NCI-H1436 treated with DMSO at 0.1 percent for 48 hours (cell line): ENCODE measurements around the gene NDUFA3.

ENCODE experiments used
- DNase-seq: peaks from one replicate; lab custom pipeline; 2025; lab: John Stamatoyannopoulos, UW

Gene NDUFA3

DNA sequence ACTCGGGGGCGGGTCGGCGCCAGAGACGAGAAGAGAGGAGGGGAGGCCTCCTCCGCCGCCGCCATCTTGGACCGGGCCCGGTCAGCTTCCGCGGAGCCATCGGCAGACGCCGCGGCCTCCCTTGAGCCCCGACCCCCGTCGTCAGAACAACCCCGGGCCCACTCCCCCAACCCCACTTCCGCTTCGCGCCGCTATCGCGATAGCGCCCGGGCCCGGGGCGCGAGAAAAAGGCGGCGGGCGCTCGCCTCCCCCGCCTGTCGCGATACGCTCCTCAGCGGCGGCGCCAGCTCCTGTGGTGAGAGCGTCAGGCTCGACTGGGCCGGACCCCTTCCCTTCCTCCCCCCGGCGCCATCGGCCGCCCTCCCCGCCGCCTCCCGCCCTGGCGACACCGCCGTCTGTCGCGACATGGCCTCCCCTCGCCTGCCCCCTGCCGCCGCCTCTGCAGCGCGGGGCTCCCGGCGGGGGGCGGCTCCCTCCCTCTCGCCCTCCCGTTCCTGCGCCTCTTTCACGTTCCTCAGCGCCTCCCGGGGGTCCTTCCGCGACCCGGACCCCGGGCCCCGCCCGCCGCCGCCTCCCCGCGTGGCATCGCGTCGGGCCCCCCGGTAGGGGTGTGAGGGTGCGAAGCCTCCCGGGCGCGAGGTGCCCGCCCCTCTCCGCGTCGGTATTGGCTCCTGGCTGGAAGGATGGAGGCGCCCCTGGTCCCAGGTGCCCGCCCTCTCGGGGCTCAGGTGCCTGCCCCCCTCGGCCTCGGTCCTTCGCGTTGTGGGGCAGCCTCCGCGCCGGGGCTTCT is 35.2 kb downstream of the NDUFA3 start, which contains the start of gene CNOT3:
CNOT3 (plus strand) TSS at position 64 of the 790 bp plus-strand sequence. CDS start 5,217 bp downstream, outside the sequence.
- DNase-seq: no peak

DNA sequence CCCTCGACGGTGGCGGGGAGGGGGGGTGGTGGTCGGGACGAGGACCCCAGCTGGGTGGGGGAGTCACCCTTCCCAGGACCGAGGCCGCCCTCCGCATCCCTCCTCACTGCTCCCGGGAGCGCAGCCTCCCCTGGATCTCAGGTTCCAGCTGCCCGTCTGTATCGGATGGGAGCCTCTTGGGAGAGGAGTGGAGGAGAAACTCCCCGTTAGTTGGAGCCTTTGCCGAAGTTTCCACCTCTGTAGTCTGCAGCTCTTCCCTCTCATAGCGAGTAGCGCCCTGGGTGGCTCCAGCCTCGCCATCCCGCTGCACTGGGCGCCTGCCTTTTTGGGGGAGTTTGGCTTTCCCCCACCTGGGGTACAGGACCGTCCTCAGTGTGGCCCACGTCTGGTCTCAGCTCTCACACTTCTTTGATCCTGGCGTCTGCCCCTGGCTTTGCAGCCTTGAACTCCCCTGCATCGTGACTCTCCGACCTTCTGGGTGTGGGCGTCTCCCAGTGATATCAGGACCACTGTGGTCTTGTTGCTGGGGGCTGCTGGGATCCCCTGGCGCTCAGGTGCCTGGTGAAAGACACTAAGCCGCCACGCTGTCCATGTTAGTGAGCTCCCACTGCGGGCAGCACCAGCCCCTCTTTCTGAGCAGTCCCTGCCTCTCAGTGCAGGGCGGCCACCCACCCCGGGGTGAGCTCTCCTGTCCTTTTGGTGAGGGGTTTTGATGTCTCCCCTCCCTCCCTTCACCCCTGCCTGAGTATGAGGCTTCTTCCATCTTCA is 36.0 kb downstream of the NDUFA3 start:
- DNase-seq: no peak

DNA sequence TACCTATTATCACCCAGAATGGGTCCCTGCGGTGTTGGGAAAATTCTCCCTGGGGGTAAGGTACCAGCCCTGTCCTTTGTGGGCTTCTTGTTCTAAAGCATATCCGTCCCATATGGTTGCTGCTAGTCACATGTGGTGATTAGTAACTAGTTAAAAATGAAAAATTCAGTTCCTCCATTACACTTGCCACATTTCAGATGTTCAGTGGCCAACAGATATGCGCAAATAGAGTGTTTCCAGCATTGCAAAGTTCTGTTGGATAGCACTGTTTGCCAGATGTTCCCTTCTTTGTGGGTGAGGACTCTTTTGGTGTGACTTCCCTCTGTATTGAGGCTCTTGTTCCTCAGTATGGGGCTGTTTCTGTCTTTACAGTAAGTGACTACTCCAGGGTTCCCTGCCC is 38.7 kb downstream of the NDUFA3 start:
- no peak for DNase-seq

DNA sequence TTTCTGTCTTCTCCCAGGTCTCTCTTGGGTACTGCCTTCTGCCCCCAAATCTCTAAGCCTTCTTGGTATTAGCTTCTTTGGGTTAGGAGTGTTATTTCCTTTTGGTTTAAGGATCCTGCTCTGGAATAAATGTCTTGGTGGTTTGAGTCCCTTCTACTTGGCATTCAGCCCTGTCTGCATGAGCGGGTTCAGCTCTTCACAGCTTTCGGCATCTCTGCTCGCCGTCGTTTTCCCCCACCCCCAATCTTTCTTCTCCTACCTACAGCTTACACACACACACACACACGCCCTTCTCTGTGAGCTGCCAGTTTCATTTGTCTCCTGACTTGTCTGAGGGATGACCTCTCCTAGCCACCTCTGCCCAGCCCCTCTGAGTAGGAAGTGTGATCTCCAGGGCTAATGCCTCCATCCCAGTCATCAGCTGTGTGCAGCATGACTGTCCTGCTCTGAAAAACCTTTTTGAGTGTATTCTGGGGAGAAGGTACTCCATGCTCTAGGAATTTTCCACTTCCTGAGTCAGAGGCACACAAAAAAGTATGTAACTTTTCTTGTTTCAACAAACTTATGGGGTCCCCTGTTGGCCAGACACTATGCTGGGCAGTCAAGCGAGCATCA is 39.6 kb downstream of the NDUFA3 start:
- no peak for DNase-seq

DNA sequence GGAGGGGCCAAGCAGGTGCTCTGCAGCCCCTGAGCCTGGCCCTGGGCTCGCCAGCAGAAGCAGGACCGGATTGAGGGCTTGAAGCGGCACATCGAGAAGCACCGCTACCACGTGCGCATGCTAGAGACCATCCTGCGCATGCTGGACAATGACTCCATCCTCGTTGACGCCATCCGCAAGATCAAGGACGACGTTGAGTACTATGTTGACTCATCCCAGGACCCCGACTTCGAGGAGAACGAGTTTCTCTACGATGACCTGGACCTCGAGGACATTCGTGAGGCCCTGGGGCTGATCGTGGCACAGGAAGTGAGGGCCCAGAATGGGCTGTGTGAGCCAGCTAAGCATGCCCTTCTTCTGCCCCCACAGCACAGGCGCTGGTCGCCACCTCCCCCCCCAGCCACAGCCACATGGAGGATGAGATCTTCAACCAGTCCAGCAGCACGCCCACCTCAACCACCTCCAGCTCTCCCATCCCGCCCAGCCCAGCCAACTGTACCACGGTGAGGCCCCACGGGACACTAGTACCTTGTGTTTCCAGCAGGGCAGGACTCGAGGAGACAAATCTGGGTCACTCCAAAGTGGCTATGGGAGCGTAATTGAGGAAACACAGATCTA is 43.0 kb downstream of the NDUFA3 start:
- no peak for DNase-seq

DNA sequence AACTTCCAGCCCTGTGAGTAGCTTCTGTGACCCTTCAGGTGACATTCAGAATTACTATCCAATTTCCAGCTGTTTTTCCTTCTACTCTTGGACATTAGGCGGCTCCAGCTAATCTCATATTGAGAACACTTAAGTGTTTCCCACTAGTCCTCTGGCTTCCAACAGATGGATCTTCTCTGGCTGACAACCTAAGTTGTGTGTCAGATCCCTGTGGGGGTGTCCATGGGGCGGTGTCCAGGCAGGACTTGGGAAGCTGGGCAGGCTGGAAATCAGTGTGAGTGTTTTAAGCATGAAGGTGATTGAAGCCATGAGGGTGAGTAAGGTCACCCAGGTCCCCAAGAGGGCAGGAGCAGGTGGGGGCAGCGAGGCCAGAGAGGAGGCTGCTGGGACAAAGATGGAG is 45.0 kb downstream of the NDUFA3 start:
- no peak for DNase-seq

DNA sequence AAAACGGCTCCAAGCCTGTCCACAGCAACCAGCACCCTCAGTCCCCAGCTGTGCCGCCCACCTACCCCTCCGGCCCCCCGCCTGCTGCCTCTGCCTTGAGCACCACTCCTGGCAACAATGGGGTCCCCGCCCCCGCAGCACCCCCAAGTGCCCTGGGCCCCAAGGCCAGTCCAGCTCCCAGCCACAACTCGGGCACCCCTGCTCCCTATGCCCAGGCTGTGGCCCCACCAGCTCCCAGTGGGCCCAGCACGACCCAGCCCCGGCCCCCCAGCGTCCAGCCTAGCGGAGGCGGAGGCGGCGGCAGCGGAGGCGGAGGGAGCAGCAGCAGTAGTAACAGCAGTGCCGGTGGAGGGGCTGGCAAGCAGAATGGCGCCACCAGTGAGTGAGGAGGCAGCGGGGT is 45.5 kb downstream of the NDUFA3 start:
- DNase-seq: no peak

DNA sequence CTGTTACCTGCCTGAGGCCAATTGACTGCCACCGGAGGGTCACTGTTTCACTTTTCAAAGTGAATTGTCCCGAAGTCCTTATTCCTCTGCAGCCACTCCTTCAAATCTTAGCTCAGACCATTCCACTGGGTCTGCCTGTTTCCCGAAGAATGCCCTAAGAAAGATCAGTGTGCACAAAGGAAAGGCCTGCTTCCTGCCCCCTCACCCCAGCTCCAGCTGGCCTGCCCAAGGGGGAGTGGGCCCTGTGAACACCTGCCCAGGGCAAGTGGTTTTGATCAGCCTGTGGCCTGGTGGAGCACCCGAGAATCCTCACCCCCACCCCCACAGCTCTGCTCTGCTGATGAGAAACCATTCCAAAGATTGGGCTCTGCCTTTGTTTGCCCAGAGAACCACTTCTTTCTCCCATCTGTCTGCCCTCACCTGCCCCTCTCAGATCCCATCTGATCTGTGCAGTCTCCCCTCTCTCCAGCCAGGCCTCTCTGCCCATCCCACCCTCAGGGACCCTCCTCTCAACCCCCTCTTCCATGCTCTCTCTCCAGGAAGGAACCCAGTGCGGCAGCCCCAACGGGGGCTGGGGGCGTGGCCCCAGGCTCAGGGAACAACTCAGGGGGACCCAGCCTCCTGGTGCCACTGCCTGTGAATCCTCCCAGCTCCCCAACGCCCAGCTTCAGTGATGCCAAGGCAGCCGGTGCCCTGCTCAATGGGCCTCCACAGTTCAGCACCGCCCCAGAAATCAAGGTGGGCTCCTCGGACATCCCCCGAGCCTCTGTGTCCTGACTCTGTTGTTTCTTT is 46.6 kb downstream of the NDUFA3 start:
- DNase-seq: no peak

DNA sequence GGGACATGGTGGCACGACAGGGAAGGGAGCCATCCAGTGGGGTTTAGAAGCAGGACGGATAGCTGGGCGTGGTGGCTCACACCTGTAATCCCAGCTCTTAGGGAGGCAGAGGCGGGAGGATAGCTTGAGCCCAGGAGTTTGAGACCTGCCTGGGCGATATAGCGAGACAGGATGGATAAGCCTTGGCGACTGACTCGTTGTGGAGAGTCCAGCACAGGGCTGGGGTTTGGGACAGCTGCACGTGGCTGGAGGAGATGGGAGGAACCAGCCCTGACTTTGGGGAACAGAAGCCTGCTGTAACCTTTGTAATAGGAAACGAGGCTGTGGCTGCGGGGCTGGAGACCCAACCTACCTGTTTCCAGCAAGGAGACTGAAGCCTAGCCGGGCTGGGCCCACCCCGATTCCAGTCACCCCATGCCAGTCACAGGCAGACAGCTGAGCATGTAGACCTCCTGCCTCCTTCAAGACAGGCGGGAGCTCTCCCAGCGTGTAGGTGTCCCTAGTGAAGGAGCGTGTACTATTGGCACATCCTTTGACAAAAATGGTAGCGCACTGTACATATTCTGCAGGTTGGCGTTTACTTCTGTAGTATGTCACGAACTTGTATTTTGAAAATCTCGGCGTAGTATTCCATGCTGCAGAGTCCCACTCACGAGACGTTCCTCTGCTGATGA is 48.8 kb downstream of the NDUFA3 start:
- DNase-seq: no peak

DNA sequence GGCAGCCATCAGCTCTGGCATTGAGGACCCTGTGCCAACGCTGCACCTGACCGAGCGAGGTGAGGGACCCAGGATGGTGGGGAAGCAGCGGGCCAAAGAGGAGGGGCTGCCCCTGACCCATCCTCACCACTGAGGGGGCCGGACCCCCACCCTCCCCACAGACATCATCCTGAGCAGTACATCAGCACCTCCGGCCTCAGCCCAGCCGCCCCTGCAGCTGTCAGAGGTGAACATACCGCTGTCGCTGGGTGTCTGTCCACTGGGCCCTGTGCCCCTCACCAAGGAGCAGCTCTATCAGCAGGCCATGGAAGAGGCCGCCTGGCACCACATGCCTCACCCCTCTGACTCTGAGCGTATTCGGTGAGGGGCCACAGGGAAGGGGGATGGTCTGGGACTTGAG is 49.6 kb downstream of the NDUFA3 start:
- DNase-seq: no peak

DNA sequence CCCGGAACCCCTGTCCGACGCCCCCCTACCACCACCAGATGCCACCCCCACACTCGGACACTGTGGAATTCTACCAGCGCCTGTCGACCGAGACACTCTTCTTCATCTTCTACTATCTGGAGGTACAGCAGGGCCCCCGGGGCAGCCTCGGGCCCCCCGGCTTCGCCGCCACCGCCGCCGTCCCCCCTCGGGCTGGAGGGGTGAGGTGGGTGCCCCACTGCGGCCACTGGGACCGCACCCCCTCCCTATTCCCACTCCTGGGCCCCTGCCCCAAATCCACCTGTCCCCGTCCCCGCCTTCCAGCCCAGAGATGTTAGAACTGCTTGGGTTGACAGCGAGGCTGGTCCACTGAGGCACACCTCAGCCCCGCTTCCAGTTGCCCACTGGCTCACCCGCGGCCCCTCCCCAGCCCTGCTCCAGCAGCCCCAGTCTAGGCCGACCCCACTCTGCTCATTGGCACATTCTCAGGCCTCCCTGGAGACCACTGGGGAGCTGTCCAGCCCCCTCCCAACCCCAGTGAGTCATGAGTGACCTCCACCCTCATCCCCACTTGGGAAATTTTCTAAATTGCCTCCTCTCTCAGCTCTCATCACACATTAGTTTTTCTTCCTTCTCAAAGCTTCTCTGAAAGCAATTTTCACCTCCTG is 50.3 kb downstream of the NDUFA3 start:
- DNase-seq: no peak

DNA sequence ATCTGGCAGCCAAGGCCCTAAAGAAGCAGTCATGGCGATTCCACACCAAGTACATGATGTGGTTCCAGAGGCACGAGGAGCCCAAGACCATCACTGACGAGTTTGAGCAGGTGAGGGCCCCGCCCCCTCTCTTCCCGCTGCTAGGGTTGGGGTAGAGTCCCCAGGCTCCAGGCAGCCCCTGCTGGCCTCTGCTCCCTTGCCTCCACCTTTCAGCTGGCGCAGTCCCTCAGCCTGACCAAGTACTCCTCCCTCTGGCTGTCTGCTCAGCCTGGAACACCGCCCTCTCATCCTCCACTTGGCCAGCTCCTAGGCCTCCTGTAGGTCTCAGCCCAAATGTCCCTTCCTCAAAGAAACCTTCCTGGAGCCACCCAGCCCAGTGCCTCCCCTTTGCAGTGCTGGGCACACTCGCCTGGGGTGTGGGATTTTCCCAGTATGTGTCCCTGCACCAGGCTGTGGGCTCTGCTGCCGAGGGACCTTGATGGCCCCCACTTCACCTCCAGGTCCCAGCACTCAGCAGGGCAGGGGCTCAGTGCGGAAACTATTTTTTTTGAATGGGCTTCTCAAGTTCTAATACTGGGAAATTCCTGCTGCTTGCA is 51.2 kb downstream of the NDUFA3 start:
- no peak for DNase-seq

DNA sequence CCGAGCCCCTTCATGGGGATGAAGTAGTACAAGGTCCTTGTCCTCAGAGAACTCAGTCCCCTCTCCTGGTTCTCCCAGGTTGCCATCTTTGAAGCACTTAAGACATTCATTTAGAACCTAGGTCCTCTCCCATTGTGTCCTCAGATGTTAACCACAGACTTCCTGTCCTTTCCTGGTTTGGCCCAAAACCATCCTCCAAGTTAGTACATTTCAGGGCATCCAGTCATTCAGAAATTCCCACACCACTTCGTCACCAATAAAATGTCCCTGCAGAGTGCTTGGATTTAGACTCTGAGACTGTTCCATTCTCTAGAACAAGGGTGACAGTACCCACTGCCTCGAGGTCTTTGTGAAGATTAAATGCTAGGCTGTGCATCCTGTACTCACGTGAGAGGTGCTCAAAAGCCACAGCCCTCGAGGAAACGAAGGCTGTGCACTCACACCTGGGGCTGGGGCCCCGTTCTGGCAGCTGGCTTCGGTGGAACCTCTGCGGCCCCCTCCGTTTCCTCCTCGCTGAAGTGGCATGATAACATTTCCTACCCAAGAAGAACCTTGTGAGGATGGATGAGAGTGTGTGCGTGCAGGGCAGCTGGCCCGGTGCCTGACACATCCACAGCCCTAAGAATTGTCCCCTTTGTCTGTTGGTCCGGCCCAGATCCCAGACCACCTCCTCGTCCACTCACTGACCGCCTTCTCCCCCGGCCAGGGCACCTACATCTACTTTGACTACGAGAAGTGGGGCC is 52.1 kb downstream of the NDUFA3 start:
- DNase-seq: no peak

DNA sequence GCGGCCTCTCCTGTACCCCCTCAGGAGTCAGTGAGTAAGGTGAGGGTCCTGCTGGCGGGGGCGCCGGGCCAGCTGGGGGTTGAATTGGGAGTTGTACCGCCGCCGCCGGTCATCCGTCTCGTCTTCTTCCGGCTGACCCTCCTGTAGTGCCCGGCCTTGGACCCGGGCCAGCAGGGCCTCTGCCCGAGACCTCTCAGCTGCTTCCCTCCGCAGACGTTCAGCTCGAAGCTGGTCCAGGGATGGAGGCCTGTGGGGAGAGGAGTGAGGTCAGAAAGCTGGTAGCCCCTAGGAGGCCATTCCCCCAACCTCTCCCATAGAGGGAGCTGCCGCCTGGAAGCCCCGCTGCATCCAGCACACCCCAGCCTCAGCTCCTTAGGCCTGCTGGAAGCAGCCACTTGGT is 53.0 kb downstream of the NDUFA3 start:
- no peak for DNase-seq

DNA sequence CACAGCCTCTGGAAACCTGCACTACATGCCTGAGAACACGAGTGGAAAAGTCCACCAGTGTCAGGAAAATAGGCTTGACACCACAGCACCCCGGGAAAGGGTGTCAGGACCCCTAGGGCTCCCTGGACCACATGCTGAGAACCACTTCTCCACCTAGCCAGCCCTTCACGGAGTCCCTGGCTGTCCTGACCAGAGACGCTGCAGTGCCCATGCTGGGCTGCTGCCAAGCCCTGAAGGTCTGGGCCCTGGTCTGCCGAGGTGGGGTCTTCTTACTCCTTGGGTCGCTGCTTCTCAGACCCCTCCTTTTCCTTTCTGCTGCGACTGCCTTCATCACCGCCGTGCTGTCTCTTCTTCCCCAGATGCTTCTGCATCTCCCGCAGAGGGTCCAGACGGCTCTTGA is 53.8 kb downstream of the NDUFA3 start:
- no peak for DNase-seq

DNA sequence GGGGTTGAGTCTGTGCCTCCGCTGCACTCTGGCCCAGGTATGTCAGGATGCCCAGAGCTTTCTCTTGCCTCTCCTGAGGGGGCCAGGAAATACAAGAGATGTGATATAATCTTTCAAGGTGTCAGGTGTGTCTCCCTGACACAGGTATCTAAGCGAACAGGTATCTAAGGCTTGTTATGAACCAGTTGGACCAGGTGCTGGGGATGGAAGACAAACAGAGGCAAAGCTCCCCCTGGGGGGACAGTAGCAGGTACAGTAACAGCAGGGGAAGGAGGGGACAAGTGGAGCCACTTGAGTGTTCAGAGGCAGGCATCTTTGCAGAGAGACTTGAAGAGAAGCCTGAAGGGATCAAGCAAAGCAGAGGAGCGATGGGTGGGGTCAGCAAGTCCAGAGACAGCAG is 54.3 kb downstream of the NDUFA3 start:
- no peak for DNase-seq
